WI38 (cell line): ENCODE results near the gene AAK1.

ENCODE experiments used
- H3K4me3 ChIP-seq: 2 replicates; pipeline ENCODE4 v1.5.1; 2011; ENCODE audit warnings: low read depth, mild to moderate bottlenecking, control low read depth, low read length
- TF ChIP-seq, protein P1 (sequence below): IDR thresholded peaks from 2 replicates; pipeline ENCODE4 v1.5.1; 2012; ENCODE audit warnings: low read depth, mild to moderate bottlenecking, control low read depth, low read length

The AAK1 gene

DNA sequence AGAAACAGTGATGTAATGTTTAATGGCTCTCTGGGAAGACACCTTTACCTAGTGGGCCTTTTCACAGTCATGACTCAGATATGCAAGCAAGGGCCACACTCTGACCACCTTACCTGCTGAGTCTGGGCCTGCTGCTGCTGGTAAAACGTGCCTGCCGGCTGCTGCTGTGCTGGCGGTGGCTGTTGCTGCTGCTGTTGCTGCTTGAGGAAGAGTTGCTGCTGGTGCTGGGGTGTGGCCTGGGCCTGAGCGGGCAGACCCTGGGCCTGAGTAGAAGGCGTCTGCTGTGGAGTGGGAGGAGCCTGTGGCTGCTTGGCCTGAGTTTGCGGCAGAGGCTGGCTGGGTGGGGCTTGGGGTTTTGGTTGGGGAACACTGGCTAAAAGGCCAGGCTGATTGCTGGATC lies 124.7 kb downstream of the AAK1 start:
- TF ChIP-seq, protein P1, sequence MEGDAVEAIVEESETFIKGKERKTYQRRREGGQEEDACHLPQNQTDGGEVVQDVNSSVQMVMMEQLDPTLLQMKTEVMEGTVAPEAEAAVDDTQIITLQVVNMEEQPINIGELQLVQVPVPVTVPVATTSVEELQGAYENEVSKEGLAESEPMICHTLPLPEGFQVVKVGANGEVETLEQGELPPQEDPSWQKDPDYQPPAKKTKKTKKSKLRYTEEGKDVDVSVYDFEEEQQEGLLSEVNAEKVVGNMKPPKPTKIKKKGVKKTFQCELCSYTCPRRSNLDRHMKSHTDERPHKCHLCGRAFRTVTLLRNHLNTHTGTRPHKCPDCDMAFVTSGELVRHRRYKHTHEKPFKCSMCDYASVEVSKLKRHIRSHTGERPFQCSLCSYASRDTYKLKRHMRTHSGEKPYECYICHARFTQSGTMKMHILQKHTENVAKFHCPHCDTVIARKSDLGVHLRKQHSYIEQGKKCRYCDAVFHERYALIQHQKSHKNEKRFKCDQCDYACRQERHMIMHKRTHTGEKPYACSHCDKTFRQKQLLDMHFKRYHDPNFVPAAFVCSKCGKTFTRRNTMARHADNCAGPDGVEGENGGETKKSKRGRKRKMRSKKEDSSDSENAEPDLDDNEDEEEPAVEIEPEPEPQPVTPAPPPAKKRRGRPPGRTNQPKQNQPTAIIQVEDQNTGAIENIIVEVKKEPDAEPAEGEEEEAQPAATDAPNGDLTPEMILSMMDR, result no peak
- H3K4me3 ChIP-seq, result no peak overlapping the region

DNA sequence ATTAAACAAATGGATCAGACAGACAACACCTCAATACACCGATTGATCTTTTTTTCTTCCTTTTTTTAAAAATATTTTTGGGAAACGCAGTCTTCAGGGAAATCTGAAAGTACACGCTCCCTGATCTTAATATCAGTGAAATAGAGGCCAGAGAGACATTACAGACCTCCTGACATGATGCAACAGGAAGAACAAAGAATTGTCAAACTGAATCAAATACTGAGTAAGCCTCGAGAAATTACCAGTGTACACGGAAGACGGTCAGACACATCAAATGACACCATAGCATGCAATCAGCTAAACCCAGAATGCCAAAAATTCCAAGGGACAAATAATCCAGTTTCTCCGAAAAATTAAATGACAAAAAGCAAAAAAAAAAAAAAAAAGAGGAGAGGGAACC lies 126.1 kb downstream of the AAK1 start:
- TF ChIP-seq, protein P1, result no peak
- no peak overlapping the region for H3K4me3 ChIP-seq

DNA sequence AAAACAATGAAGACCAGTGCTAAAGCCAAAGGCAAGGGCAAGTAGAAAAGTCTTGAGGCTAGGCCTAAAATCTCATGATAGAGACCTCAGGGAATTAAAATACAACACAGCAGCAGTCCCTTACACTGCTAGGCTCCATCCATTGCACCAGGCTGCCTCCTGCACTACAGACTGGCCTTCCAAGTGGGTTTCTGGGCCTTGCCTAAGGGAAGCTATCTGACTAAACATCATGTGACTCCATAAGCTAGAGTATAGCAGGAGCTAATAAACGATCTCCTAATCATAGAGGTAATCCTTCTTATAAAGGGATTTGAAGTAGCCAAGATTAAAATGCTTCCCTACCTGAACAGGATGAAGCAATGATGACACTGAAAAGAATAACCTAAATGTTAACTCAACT lies 128.7 kb downstream of the AAK1 start:
- TF ChIP-seq, protein P1, result no peak
- no peak overlapping the region for H3K4me3 ChIP-seq

DNA sequence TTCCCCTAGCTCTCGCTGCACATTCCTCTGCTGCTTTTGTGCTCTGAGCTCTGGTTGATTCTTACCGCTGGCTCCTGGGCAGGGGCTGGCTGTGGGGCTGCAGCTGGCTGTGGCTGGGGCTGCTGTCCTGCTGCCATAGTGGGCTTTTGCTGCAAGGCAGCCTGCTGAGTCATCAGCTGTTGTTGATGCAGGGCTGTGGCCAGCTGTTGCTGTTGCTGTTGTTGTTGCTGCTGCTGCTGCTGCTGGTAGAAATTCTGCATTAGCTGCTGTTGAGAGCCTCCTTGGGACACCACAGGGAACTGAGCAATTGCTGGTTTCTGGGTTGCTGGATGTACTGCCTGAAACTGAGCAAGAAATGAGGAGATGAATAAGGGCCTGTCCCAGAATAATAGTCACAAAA lies 129.1 kb downstream of the AAK1 start:
- H3K4me3 ChIP-seq, result no peak overlapping the region
- TF ChIP-seq, protein P1, result no peak

DNA sequence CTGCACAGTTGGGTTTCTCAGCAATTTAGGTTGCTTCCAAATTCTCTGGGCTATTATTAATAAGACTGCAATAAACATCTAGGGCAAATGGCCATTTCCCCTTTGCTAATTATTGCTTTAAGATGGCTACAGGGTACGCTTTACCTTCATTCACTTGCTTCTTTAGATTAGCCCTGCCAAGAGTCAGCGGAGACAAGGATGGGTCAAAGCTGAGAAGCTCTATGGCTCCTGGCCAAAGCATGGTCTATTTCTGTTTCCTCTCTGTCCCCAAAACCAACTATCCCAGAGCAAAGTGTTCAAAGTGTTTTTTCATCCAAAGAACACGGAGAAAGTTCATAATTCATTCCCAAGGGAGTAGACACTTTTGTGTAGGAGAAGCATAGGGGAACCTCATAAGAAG lies 131.1 kb downstream of the AAK1 start:
- TF ChIP-seq, protein P1, result no peak
- H3K4me3 ChIP-seq, result no peak overlapping the region

DNA sequence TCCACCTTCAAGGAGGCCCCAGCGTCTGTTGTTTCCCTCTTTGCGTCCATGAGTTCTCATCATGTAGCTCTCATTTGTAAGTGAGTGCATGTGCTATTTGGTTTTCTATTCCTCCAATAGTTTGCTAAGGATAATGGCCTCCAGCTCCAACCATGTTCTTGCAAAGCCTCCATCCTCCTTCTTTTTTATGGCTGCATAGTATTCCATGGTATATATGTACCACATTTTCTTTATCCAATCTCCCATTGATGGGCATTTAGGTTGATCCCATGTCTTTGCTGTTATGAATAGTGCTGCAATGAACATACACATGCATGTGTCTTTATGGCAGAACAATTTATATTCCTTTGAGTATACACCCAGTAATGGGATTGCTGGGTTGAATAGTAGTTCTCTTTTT lies 133.3 kb downstream of the AAK1 start:
- H3K4me3 ChIP-seq, result no peak overlapping the region
- TF ChIP-seq, protein P1, result no peak

DNA sequence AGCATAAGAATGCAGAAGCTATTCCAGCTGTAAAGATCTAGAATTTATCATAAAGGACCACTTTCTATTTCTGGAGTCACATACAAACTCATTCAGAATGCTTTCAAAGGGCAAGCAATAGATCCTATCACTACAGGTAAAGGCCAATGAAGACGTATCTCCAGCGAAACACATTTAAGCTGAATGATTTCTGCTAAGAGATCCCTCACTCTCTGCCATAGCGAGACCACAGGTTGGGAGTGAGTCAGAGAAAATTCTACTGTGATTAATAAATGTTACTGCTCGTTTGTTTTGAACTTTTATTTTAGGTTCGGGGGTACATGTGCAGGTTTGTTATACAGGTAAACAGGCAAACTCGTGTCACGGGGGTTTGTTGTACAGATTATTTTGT lies 133.8 kb downstream of the AAK1 start:
- TF ChIP-seq, protein P1, result no peak
- no peak overlapping the region for H3K4me3 ChIP-seq
